MM.1S (cell line): ENCODE measurements around the gene AK9.

Experiments used
- EZH2phosphoT487 ChIP-seq: fragments of 300-600 bp; sonication (generic); IDR thresholded peaks from 2 replicates; pipeline ENCODE4 v1.6.1; 2018; ENCODE audit warnings: antibody characterized with exemption, low read length
- TF ChIP-seq, protein P1 (sequence below): fragments of 300-600 bp; sonication (generic); IDR thresholded peaks from 2 replicates; pipeline ENCODE4 v1.5.1; 2016; ENCODE audit warnings: antibody characterized with exemption, low read length, mixed read lengths

DNA sequence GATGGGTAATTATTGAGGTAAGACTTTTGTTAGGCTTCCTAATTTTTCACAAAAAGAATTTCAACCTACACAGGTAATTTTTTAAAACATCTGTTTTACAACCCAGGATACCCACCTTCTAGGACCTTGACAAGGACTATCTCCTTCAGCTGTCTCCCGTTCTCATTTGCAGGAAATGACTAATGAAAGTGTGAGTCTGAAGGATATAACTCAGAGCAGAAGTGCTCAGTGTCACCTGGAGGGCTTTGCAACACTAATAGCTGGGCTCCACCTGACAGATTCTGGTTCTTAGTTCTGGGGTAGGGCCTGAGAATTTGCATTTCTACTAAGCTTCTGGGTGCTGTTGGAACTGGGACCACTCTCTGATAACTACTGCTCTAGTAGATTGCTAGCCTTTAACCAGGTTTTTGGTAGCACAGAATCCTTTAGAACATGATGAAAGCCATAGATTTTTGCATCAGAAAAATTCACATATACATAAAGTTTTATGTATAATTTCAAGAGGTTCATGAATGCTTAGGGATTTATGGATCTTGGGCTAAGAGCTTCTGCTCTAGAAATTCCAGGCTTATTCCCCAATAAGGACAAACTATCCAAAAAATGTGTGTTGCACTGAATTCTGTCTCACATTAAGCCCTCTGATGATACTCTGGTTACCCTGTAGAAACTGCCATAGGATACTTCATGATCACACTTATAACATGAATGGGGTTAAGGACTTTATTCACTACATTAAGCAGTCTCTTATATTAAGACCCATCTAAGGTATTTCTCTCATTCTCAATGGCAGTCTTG, 30.3 kb downstream of the AK9 start:
- TF ChIP-seq, protein P1, sequence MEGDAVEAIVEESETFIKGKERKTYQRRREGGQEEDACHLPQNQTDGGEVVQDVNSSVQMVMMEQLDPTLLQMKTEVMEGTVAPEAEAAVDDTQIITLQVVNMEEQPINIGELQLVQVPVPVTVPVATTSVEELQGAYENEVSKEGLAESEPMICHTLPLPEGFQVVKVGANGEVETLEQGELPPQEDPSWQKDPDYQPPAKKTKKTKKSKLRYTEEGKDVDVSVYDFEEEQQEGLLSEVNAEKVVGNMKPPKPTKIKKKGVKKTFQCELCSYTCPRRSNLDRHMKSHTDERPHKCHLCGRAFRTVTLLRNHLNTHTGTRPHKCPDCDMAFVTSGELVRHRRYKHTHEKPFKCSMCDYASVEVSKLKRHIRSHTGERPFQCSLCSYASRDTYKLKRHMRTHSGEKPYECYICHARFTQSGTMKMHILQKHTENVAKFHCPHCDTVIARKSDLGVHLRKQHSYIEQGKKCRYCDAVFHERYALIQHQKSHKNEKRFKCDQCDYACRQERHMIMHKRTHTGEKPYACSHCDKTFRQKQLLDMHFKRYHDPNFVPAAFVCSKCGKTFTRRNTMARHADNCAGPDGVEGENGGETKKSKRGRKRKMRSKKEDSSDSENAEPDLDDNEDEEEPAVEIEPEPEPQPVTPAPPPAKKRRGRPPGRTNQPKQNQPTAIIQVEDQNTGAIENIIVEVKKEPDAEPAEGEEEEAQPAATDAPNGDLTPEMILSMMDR, result no peak
- no peak for TF ChIP-seq EZH2phosphoT487
